OCI-LY7 (cell line): Measurements from ENCODE around the gene THRAP3. TPM values are rescaled to one million over a fixed set of nuclear protein-coding genes. Genes with fewer than 3 reads are reported as not detected.

Experiments
- BruUV-seq: library from RNA; stranded (reverse); fragments of 400-500 nt; replicated peaks from 2 replicates; lab custom pipeline; 2021; lab: Mats Ljungman, UMichigan
- CTCF ChIA-PET: fragments of 300-600 bp; sonication (Branson Sonifier 250); formaldehyde crosslinking; loops from one replicate; lab custom pipeline; 2022; ENCODE audit warnings: antibody characterized with exemption; ENCODE audit not compliant: unreplicated experiment; lab: Charles Lee
- POLR2A ChIA-PET: fragments of 300-600 bp; sonication (Branson Sonifier 250); formaldehyde crosslinking; loops from one replicate; lab custom pipeline; 2022; ENCODE audit warnings: antibody characterized with exemption; lab: Charles Lee
- DNase-seq: peaks from one replicate; pipeline ENCODE4 v3.0.0-alpha.2; 2015; ENCODE audit warnings: low spot score
- H2AFZ ChIP-seq: fragments of 200-600 bp; sonication (generic), shearing (Covaris generic); 2 replicates; pipeline ENCODE4 v1.6.1; 2014; ENCODE audit warnings: mild to moderate bottlenecking, antibody characterized with exemption, low read length, moderate library complexity
- H3K27ac ChIP-seq: fragments of 200-600 bp; sonication (generic); 2 replicates; pipeline ENCODE4 v1.5.1; 2014; ENCODE audit warnings: mixed run types, low read depth, mild to moderate bottlenecking, moderate library complexity, low read length, inconsistent platforms; ENCODE audit not compliant: poor library complexity, severe bottlenecking
- H3K36me3 ChIP-seq: fragments of 200-600 bp; sonication (generic); 2 replicates; pipeline ENCODE4 v1.6.1; 2014; ENCODE audit warnings: mild to moderate bottlenecking, antibody characterized with exemption, low read length, moderate library complexity, mixed read lengths; ENCODE audit not compliant: insufficient read depth
- H3K4me1 ChIP-seq: fragments of 200-600 bp; sonication (generic); 2 replicates; pipeline ENCODE4 v1.5.1; 2014; ENCODE audit warnings: mild to moderate bottlenecking, low read length; ENCODE audit not compliant: insufficient read depth, poor library complexity, severe bottlenecking
- H3K4me2 ChIP-seq: fragments of 200-600 bp; sonication (generic); 2 replicates; pipeline ENCODE4 v1.6.1; 2014; ENCODE audit warnings: mild to moderate bottlenecking, low read length
- H3K4me3 ChIP-seq: fragments of 200-600 bp; sonication (generic); 2 replicates; pipeline ENCODE4 v1.5.1; 2014; ENCODE audit warnings: mild to moderate bottlenecking, low read depth, low read length; ENCODE audit not compliant: poor library complexity, severe bottlenecking
- H3K79me2 ChIP-seq: fragments of 200-600 bp; sonication (generic); 2 replicates; pipeline ENCODE4 v1.6.1; 2016; ENCODE audit warnings: low read depth, mild to moderate bottlenecking, low read length, moderate library complexity, mixed read lengths; ENCODE audit not compliant: insufficient read depth
- H3K9me2 ChIP-seq: fragments of 200-600 bp; sonication (generic); 2 replicates; pipeline ENCODE4 v1.6.1; 2016; ENCODE audit warnings: mild to moderate bottlenecking, low read length, mixed read lengths; ENCODE audit not compliant: insufficient read depth
- H3K9me3 ChIP-seq: fragments of 200-600 bp; sonication (generic); 2 replicates; pipeline ENCODE4 v1.6.1; 2014; ENCODE audit warnings: mild to moderate bottlenecking, mixed run types, low read length, mixed read lengths
- H4K20me1 ChIP-seq: fragments of 200-600 bp; sonication (generic); 2 replicates; pipeline ENCODE4 v1.6.1; 2014; ENCODE audit warnings: mild to moderate bottlenecking, antibody characterized with exemption, low read length, moderate library complexity, mixed read lengths; ENCODE audit not compliant: insufficient read depth
- EZH2phosphoT487 ChIP-seq: fragments of 200-600 bp; sonication (generic); IDR thresholded peaks from 2 replicates; pipeline ENCODE4 v1.6.1; 2018; ENCODE audit warnings: low read depth, borderline replicate concordance, mild to moderate bottlenecking, mixed run types, antibody characterized with exemption, low read length, moderate library complexity, mixed read lengths
- intact Hi-C: fragments of 100-400 bp; cut with micrococcal nuclease; formaldehyde crosslinking; loops from one replicate; pipeline ENCODE4 v1.10.0; 2022; ENCODE audit not compliant: unreplicated experiment
- total RNA-seq, 2 experiments: library from RNA; depleted of rRNA in 1 of 2; stranded (reverse); fragments of >200 nt in 1 of 2; shearing (Covaris generic) in 1 of 2; gene quantifications; 2 replicates each; pipeline ENCODE4 v1.2.3, GENCODE V29; 2014 to 2022
- TF ChIP-seq, protein P1 (sequence below): fragments of 200-600 bp; sonication (generic); conservative IDR thresholded peaks from 2 replicates; pipeline ENCODE4 v1.5.1; 2014; ENCODE audit warnings: mild to moderate bottlenecking, antibody characterized with exemption, low read length, moderate library complexity, mixed read lengths

The THRAP3 gene
- total RNA-seq, 2 experiments from 2014 or later = 98.7 to 132 TPM

DNA sequence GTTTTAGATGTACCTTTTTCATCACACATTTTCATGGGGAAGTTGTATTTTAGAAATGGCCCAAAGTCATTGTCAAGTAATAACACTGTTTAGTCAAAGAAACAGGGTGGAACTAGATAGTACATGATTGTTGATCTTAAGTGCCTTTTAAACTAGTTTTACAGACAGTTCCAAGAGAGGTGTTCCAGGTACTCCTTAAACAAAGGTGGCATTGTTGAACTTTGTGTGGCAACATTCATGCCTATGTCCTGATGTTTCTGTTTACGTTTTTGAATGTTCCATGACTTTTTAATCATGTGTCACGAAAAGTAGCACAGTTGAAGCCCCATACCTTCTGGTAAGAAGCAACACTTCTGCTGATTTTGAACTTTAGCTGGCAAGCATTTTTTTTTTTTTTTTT lies 72.8 kb downstream of the THRAP3 start:
- Histone ChIP-seq H3K4me2 (no peak overlapping the region), H2AFZ (no peak overlapping the region), H3K36me3 (peaks cover 91% of the 10 kb centered on the region), H3K79me2 (no peaks in the 10 kb centered on the region), H3K4me3 (no peak overlapping the region), H3K4me1 (no peaks in the 10 kb centered on the region), H4K20me1 (no peaks in the 10 kb centered on the region), H3K27ac (no peak overlapping the region), H3K9me3 (no peaks in the 10 kb centered on the region), H3K9me2 (no peaks in the 10 kb centered on the region)
- no peak for TF ChIP-seq EZH2phosphoT487
- TF ChIP-seq, protein P1, sequence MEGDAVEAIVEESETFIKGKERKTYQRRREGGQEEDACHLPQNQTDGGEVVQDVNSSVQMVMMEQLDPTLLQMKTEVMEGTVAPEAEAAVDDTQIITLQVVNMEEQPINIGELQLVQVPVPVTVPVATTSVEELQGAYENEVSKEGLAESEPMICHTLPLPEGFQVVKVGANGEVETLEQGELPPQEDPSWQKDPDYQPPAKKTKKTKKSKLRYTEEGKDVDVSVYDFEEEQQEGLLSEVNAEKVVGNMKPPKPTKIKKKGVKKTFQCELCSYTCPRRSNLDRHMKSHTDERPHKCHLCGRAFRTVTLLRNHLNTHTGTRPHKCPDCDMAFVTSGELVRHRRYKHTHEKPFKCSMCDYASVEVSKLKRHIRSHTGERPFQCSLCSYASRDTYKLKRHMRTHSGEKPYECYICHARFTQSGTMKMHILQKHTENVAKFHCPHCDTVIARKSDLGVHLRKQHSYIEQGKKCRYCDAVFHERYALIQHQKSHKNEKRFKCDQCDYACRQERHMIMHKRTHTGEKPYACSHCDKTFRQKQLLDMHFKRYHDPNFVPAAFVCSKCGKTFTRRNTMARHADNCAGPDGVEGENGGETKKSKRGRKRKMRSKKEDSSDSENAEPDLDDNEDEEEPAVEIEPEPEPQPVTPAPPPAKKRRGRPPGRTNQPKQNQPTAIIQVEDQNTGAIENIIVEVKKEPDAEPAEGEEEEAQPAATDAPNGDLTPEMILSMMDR = no peak
- ChIA-PET POLR2A (interaction anchor here (0.6 to 0.7 kb wide), 3 partner anchors 54 to 996 kb away, joined by 3 read pairs; no protein-coding TSS in a partner anchor), CTCF (no interaction called here)
- intact Hi-C loops = no loop called here
- TSS peak; percentile 42 for BruUV-seq
- no peak for DNase-seq

GRCh38 chr1:36298640-36299039 lies 74.4 kb downstream of the THRAP3 start:
- intact Hi-C loops = no loop called here
- Histone ChIP-seq H3K4me2 (no peak overlapping the region), H3K36me3 (peaks cover 92% of the 10 kb centered on the region), H2AFZ (no peak overlapping the region), H3K27ac (no peak overlapping the region), H4K20me1 (no peaks in the 10 kb centered on the region), H3K4me1 (no peaks in the 10 kb centered on the region), H3K79me2 (no peaks in the 10 kb centered on the region), H3K4me3 (no peak overlapping the region), H3K9me3 (no peaks in the 10 kb centered on the region), H3K9me2 (no peaks in the 10 kb centered on the region)
- TF ChIP-seq EZH2phosphoT487 = no peak
- TF ChIP-seq, protein P1 = no peak
- ChIA-PET CTCF (interaction anchor here (0.5 kb wide), 1 partner anchor 164 kb away, joined by 3 read pairs; no protein-coding TSS in a partner anchor), POLR2A (interaction anchor here (0.6 kb wide), 1 partner anchor 19 kb away, joined by 4 read pairs; no protein-coding TSS in a partner anchor)
- DNase-seq = no peak
- no TSS peak for BruUV-seq

DNA sequence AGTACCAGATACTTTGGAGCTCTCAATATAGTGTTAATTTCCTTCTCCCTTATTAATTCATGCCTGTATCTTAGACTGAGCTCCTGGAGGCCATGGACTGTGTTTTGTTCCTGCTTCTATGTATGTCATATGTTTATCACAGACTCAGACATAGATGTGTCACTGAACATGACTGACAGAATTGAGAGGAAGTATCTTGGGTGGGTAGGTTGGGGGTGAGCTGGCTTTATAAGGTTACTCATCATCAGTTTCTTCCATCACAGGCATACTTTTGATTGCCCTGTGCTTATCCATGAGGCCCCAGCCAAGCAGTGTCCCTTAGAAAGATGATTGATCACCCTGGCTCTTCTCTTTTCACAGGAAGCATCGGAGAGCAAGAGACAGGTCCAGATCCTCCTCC lies 76.3 kb downstream of the THRAP3 start:
- intact Hi-C loops = no loop called here
- Histone ChIP-seq H3K36me3 (peaks cover 91% of the 10 kb centered on the region), H2AFZ (no peak overlapping the region), H3K9me2 (no peaks in the 10 kb centered on the region), H3K27ac (no peak overlapping the region), H3K9me3 (no peaks in the 10 kb centered on the region), H3K4me1 (no peaks in the 10 kb centered on the region), H3K4me3 (no peak overlapping the region), H3K4me2 (no peak overlapping the region), H4K20me1 (no peaks in the 10 kb centered on the region), H3K79me2 (no peaks in the 10 kb centered on the region)
- ChIA-PET POLR2A (no interaction called here), CTCF (interaction anchor here (0.5 to 0.7 kb wide), 3 partner anchors 10 to 150 kb away, joined by 3 to 4 read pairs (median 3); no protein-coding TSS in a partner anchor)
- no peak for TF ChIP-seq EZH2phosphoT487
- TF ChIP-seq, protein P1 = no peak
- DNase-seq = no peak
- BruUV-seq = no TSS peak
